Thyroid gland (tissue), 4 donors: ENCODE data around the gene BTBD2.

Source experiments
- CTCF ChIP-seq, 6 experiments: fragments of 200-600 bp in 3 of 6; fragments of 450-650 bp in 3 of 6; sonication (generic) in 3 of 6; IDR thresholded peaks; one replicate each; pipeline ENCODE4 v1.5.1; 2016 to 2019; ENCODE audit warnings: antibody characterized with exemption in 6 of 6, mild to moderate bottlenecking in 2 of 6, inconsistent platforms in 1 of 6, moderate library complexity in 1 of 6
- POLR2A ChIP-seq, 2 donors: fragments of 450-650 bp; IDR thresholded peaks; one replicate each; pipeline ENCODE4 v1.6.1; 2017; ENCODE audit warnings: antibody characterized with exemption in 2 of 2, mild to moderate bottlenecking in 2 of 2, moderate library complexity in 1 of 2

DNA sequence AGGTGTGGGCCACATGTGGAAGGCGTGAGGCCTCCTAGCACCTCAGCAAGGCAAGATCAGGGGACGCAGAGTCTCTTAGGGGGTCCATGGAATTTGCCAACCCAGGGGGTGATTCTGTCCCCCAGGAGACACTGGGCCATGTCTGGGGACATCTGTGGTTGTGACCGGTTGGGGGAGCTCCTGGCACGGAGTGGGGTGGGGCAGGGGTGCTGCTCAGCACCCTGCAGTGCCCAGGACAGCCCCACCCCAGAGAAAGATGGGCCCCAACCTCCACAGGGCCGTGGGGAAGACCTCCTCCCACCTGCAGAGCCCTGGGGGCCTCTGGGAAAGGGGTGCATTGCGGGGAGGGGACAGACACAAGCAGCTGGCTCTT lies 31.5 kb upstream of the BTBD2 start:
- TF ChIP-seq CTCF (IDR thresholded peaks at IDR 0.05), result no peak
- TF ChIP-seq POLR2A (IDR thresholded peaks at IDR 0.05), result no peak
